Measurements from ENCODE around the gene PALM. TPM values are rescaled to one million over a fixed set of nuclear protein-coding genes. Genes with fewer than 3 reads are reported as not detected.
"Not testable (repeated sequence)": the region's sequence is repeated elsewhere in the genome, so short reads cannot be mapped to it uniquely, and the experiment has no call there.

PALM gene
- total RNA-seq, 1 donor from 2014 or later = 13.9 TPM

DNA sequence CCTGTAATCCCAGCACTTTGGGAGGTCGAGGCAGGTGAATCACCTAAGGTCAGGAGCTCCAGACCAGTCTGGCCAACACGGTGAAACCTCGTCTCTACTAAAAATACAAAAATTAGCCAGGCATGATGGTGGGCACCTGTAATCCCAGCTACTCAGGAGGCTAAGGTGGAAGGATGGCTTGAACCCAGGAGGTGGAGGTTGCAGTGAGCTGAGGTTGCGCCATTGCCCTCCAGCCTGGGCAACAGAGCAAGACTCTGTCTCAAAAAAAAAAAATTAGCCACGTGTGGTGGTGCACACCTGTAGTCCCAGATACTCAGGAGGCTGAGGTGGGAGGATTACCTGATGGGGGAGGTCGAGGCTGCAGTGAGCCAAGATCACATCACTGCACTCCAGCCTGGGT, 5.9 kb upstream of the PALM start:
- not testable (repeated sequence) for H3K27ac ChIP-seq; H2AFZ ChIP-seq (replicated peaks); H4K20me1 ChIP-seq (ENCODE audit: low read depth); H3K4me3 ChIP-seq; DNase-seq (ENCODE audit: low spot score); H3K9me3 ChIP-seq (ENCODE audit: low read depth); H3K36me3 ChIP-seq; H3K36me3 Mint-ChIP-seq; H3K4me2 ChIP-seq; H3K4me1 ChIP-seq; H3K4me1 Mint-ChIP-seq; H3K9ac ChIP-seq; H3K79me2 ChIP-seq (ENCODE audit: low read depth); H3K9me3 Mint-ChIP-seq
- peaks cover 16% of the 10 kb centered on the region for H3F3A ChIP-seq (ENCODE audit: low read depth)
- Mint-ChIP-seq H3K27me3 (ENCODE audit: insufficient read depth, low read depth) (peaks cover 12% of the 10 kb centered on the region), H3K27ac (peak overlapping the region; percentile 27), H3K4me3 (peak overlapping the region; percentile 68)
- peaks cover 16% of the 10 kb centered on the region for H3K27me3 ChIP-seq

- Mint-ChIP-seq H3K27me3 (ENCODE audit: insufficient read depth, low read depth) (peaks cover 8% of the 10 kb centered on the region), H3K9me3 (peaks cover 3% of the 10 kb centered on the region), H3K4me1 (peaks cover 11% of the 10 kb centered on the region), H3K27ac (peak overlapping the region; percentile 27), H3K4me3 (peak overlapping the region; percentile 68), H3K36me3 (peaks cover 2% of the 10 kb centered on the region)
- TF ChIP-seq EZH2phosphoT487 (IDR thresholded peaks at IDR 0.05) = no peak
- TF ChIP-seq, protein P1, sequence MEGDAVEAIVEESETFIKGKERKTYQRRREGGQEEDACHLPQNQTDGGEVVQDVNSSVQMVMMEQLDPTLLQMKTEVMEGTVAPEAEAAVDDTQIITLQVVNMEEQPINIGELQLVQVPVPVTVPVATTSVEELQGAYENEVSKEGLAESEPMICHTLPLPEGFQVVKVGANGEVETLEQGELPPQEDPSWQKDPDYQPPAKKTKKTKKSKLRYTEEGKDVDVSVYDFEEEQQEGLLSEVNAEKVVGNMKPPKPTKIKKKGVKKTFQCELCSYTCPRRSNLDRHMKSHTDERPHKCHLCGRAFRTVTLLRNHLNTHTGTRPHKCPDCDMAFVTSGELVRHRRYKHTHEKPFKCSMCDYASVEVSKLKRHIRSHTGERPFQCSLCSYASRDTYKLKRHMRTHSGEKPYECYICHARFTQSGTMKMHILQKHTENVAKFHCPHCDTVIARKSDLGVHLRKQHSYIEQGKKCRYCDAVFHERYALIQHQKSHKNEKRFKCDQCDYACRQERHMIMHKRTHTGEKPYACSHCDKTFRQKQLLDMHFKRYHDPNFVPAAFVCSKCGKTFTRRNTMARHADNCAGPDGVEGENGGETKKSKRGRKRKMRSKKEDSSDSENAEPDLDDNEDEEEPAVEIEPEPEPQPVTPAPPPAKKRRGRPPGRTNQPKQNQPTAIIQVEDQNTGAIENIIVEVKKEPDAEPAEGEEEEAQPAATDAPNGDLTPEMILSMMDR (IDR thresholded peaks at IDR 0.05) = no peak
- no peak for TF ChIP-seq EZH2 (IDR thresholded peaks at IDR 0.05)
- peaks cover 16% of the 10 kb centered on the region for H3K27me3 ChIP-seq
- H3F3A ChIP-seq (ENCODE audit: low read depth) = peaks cover 20% of the 10 kb centered on the region
- no peaks in the 10 kb centered on the region for H3K4me1 ChIP-seq
- no peaks in the 10 kb centered on the region for H3K36me3 ChIP-seq
- no peak overlapping the region for H2AFZ ChIP-seq (replicated peaks)
- no peak overlapping the region for H3K27ac ChIP-seq
- DNase-seq (ENCODE audit: low spot score) = no peak
- peak overlapping the region; percentile 42 for H3K4me2 ChIP-seq
- no peak overlapping the region for H3K9ac ChIP-seq
- no peaks in the 10 kb centered on the region for H3K79me2 ChIP-seq (ENCODE audit: low read depth)
- no peaks in the 10 kb centered on the region for H4K20me1 ChIP-seq (ENCODE audit: low read depth)
- H3K4me3 ChIP-seq = no peak overlapping the region
- H3K9me3 ChIP-seq (ENCODE audit: low read depth) = no peaks in the 10 kb centered on the region
Observed at GRCh38 chr19:703329-703650, 5.4 kb upstream of the PALM start.

GRCh38 chr19:703651-704446, 4.9 kb upstream of the PALM start:
- H4K20me1 ChIP-seq (ENCODE audit: low read depth) = no peaks in the 10 kb centered on the region
- H3K9me3 Mint-ChIP-seq = peaks cover 3% of the 10 kb centered on the region
- H3K4me2 ChIP-seq = peak overlapping the region; percentile 42
- peak overlapping the region; percentile 60 for H2AFZ ChIP-seq (replicated peaks)
- H3K4me3 ChIP-seq = no peak overlapping the region
- H3K4me1 ChIP-seq = no peaks in the 10 kb centered on the region
- H3K27me3 ChIP-seq = peaks cover 16% of the 10 kb centered on the region
- H3K79me2 ChIP-seq (ENCODE audit: low read depth) = no peaks in the 10 kb centered on the region
- peaks cover 8% of the 10 kb centered on the region for H3K27me3 Mint-ChIP-seq (ENCODE audit: insufficient read depth, low read depth)
- no peak overlapping the region for H3K27ac ChIP-seq
- no peak for TF ChIP-seq EZH2 (IDR thresholded peaks at IDR 0.05)
- TF ChIP-seq, protein P1 (IDR thresholded peaks at IDR 0.05) = no peak
- TF ChIP-seq EZH2phosphoT487 (IDR thresholded peaks at IDR 0.05) = no peak
- DNase-seq (ENCODE audit: low spot score) = peak; percentile 86
- peaks cover 22% of the 10 kb centered on the region for H3F3A ChIP-seq (ENCODE audit: low read depth)
- no peak overlapping the region for H3K4me3 Mint-ChIP-seq
- H3K27ac Mint-ChIP-seq = no peak overlapping the region
- H3K9me3 ChIP-seq (ENCODE audit: low read depth) = no peaks in the 10 kb centered on the region
- H3K9ac ChIP-seq = no peak overlapping the region
- H3K36me3 Mint-ChIP-seq = peaks cover 2% of the 10 kb centered on the region
- peaks cover 11% of the 10 kb centered on the region for H3K4me1 Mint-ChIP-seq
- no peaks in the 10 kb centered on the region for H3K36me3 ChIP-seq

DNA sequence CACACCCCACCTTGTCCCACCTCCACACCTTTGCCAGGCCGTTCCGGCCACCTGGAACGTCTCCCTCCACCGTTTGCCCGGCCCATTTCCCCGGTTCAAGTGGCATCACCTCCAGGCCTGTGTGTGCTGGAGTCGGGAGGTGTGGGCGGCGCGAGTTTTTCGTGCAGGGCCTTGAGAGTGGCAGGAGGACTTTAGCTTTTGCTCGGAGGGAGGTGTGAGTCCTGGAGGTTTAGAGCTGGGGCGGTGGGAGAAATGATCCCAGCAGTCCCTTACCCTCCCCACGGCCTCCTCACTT, 4.3 kb upstream of the PALM start:
- Histone ChIP-seq H3K4me3 (no peak overlapping the region), H3K36me3 (no peaks in the 10 kb centered on the region), H3K9ac (no peak overlapping the region), H3K9me3 (ENCODE audit: low read depth) (no peaks in the 10 kb centered on the region), H3K4me1 (no peaks in the 10 kb centered on the region), H3K79me2 (ENCODE audit: low read depth) (peaks cover under 1% of the 10 kb centered on the region), H3F3A (ENCODE audit: low read depth) (peaks cover 22% of the 10 kb centered on the region), H2AFZ (replicated peaks) (peak overlapping the region; percentile 60), H3K27me3 (peaks cover 16% of the 10 kb centered on the region), H4K20me1 (ENCODE audit: low read depth) (no peaks in the 10 kb centered on the region), H3K27ac (no peak overlapping the region), H3K4me2 (peak overlapping the region; percentile 25)
- DNase-seq (ENCODE audit: low spot score) = no peak
- TF ChIP-seq EZH2 (IDR thresholded peaks at IDR 0.05) (no peak), EZH2phosphoT487 (IDR thresholded peaks at IDR 0.05) (no peak)
- TF ChIP-seq, protein P1 (IDR thresholded peaks at IDR 0.05) = no peak
- Mint-ChIP-seq H3K36me3 (peaks cover 2% of the 10 kb centered on the region), H3K9me3 (peaks cover 3% of the 10 kb centered on the region), H3K4me3 (no peak overlapping the region), H3K4me1 (peaks cover 11% of the 10 kb centered on the region), H3K27me3 (ENCODE audit: insufficient read depth, low read depth) (peaks cover 8% of the 10 kb centered on the region), H3K27ac (no peak overlapping the region)
